ENCODE results near the gene SLC22A7.
"Not testable (repeated sequence)": the region's sequence is repeated elsewhere in the genome, so short reads cannot be mapped to it uniquely, and the experiment has no call there.

SLC22A7 gene

GRCh38 chr6:43303751-43304331 lies 5.8 kb downstream of the SLC22A7 start:
- DNase-seq, result no peak

- no peak for DNase-seq
Measured at GRCh38 chr6:43304361-43304760, 6.3 kb downstream of the SLC22A7 start.

- no peak for DNase-seq
Measured at GRCh38 chr6:43304882-43305281, 6.8 kb downstream of the SLC22A7 start.

- no peak for DNase-seq
Measured at GRCh38 chr6:43306086-43306485, 8.0 kb downstream of the SLC22A7 start.

GRCh38 chr6:43307451-43308100 lies 9.5 kb downstream of the SLC22A7 start:
- DNase-seq, result no peak

- DNase-seq, result peak; percentile 59
Measured at GRCh38 chr6:43308101-43308989, 10.3 kb downstream of the SLC22A7 start, which contains the start of gene CRIP3. Gene CRIP3, minus strand, starts transcription at chr6:43308826. Its CDS starts 34 bp downstream, at chr6:43308792.

- DNase-seq, result no peak
Measured at GRCh38 chr6:43308990-43309477, 11.0 kb downstream of the SLC22A7 start.

GRCh38 chr6:43310134-43310533 lies 12.1 kb downstream of the SLC22A7 start:
- DNase-seq, result no peak

GRCh38 chr6:43310624-43311023 lies 12.6 kb downstream of the SLC22A7 start:
- no peak for DNase-seq

GRCh38 chr6:43311666-43312065 lies 13.6 kb downstream of the SLC22A7 start:
- no peak for DNase-seq

- DNase-seq, result no peak
Measured at GRCh38 chr6:43313813-43314212, 15.8 kb downstream of the SLC22A7 start.

- DNase-seq, result no peak
Measured at GRCh38 chr6:43318011-43318410, 20.0 kb downstream of the SLC22A7 start.

GRCh38 chr6:43325876-43326275 lies 27.8 kb downstream of the SLC22A7 start:
- DNase-seq, result no peak

- no peak for DNase-seq
Measured at GRCh38 chr6:43328528-43328927, 30.5 kb downstream of the SLC22A7 start.

GRCh38 chr6:43331470-43331869 lies 33.4 kb downstream of the SLC22A7 start:
- DNase-seq, result no peak

- DNase-seq, result no peak
Measured at GRCh38 chr6:43331891-43332290, 33.8 kb downstream of the SLC22A7 start.

- no peak for DNase-seq
Measured at GRCh38 chr6:43334466-43335095, 36.5 kb downstream of the SLC22A7 start.

GRCh38 chr6:43335469-43335868 lies 37.4 kb downstream of the SLC22A7 start:
- no peak for DNase-seq

- no peak for DNase-seq
Measured at GRCh38 chr6:43336382-43336781, 38.3 kb downstream of the SLC22A7 start.

GRCh38 chr6:43338243-43338642 lies 40.2 kb downstream of the SLC22A7 start:
- no peak for DNase-seq

- no peak for DNase-seq
Measured at GRCh38 chr6:43339168-43339567, 41.1 kb downstream of the SLC22A7 start.

- not testable (repeated sequence) for DNase-seq
Measured at GRCh38 chr6:43346243-43346642, 48.2 kb downstream of the SLC22A7 start.

GRCh38 chr6:43347021-43347420 lies 49.0 kb downstream of the SLC22A7 start:
- DNase-seq, result no peak

Measured in activated naive CD4-positive, alpha-beta T cell treated with Interleukin-2 at 50 U/mL for 16 hours (primary cell).